Stimulated activated CD4-positive, alpha-beta T cell treated with anti-CD3 and anti-CD28 coated beads, Interleukin-15, amount 100 ng/mL, for 1 hour (primary cell): ENCODE measurements around the gene CD22.

Source experiments
- DNase-seq, 2 donors: peaks; one replicate each; pipeline ENCODE4 v3.0.0-alpha.2; 2020; ENCODE audit warnings: low read depth in 1 of 2, low spot score in 1 of 2

CD22 gene

DNA sequence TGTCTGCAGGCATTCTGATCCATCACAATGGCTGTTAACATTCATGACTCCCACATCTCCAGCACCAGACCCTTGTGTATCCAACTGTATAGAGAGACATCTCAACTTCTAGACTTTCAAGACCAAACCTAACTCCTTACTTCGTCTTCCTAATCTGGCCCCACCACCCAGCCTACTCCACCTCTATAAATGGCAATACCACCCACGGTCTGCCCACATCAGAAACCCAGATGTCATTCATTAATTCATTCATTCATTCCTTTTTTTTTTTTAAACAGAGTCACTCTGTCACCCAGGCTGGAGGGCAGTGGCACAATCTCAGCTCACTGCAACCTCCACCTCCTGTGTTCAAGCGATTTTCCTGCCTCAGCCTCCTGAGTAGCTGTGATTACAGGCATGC is 52.3 kb downstream of the CD22 start:
- no peak for DNase-seq

DNA sequence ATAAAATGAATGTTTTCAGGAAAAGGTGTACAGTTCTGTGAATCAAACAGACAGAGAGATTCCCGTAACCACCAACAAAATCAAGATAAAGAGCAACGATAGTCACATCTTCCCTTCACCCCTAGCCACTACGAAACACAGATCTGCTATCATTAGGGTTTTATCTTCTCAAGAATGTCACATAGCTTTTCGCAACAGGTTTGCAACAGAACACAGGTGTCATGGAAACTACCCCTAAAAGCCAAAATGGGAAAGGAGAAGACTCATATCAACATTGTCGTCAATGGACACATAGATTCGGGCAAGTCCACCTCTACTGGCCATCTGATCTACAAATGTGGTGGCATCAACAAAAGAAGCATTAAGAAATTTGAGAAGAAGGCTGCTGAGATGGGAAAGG is 52.9 kb downstream of the CD22 start:
- no peak for DNase-seq

DNA sequence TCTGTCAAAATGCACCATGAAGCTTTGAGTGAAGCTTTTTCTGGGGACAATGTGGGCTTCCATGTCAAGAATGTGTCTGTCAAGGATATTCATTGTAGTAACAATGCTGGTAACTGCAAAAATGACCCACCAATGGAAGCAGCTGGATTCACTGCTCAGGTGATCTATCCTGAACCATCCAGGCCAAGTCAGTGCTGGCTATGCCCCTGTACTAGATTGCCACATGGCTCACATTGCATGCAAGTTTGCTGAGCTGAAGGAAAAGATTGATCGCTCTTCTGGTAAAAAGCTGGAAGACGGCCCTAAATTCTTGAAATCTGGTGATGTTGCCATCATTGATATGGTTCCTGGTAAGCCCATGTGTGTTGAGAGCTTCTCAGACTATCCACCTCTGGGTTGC is 54.5 kb downstream of the CD22 start:
- DNase-seq: no peak

GRCh38 chr19:35388277-35389054 is 59.5 kb downstream of the CD22 start:
- no peak for DNase-seq

- DNase-seq: no peak
Observed at GRCh38 chr19:35389192-35389861, 60.3 kb downstream of the CD22 start.

GRCh38 chr19:35392742-35393715 is 64.0 kb downstream of the CD22 start:
- DNase-seq: no peak

DNA sequence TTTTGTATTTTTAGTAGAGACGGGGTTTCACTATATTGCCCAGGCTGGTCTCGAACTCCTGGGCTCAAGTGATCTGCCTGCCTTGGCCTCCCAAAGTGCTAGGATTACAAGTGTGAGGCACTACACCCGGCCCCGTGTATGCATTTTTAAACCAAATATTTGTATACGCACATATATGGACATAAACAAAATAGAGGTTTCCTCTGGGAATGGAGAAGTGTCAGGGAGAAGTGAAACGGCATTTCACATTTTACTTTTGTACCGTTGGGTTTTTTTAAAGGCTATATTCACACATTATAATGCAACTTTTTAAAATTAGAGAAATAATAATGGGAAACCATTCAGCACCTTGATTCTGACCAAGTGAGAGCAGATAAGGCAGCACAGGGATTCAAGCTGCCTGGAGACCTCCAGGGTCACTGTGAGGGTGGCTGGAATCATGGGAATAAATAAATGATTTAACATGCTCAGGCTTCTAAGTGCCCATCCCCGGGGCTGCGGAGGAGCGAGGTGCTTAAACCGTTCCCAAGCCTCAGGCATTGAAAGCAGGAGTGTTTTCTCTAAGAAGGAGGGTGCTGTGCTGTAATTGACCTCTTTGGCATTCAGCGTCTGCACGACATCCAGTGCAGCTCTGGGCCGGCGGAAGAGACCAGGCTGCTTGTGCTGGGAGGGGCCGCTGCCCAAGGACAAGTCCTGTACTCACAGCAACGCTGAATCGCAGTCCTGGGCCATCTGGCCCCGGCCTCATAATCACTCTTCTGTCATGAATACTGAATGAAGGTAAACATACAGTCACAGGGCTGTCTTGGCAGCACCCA is 66.6 kb downstream of the CD22 start:
- no peak for DNase-seq

- no peak for DNase-seq
Observed at GRCh38 chr19:35396240-35396885, 67.4 kb downstream of the CD22 start.
